PC-3 (cell line): ENCODE measurements around the gene TOX3.

ENCODE experiments used
- EZH2 ChIP-seq: fragments of 300-600 bp; sonication (generic); IDR thresholded peaks from one replicate; pipeline ENCODE4 v1.6.1; 2017; ENCODE audit warnings: antibody characterized with exemption, mild to moderate bottlenecking, low read length; ENCODE audit not compliant: unreplicated experiment
- EZH2phosphoT487 ChIP-seq: fragments of 300-600 bp; sonication (generic); IDR thresholded peaks from 2 replicates; pipeline ENCODE4 v1.6.1; 2018; ENCODE audit warnings: mild to moderate bottlenecking, antibody characterized with exemption, low read length, borderline replicate concordance
- TF ChIP-seq, protein P1 (sequence below): fragments of 300-600 bp; sonication (generic); conservative IDR thresholded peaks from 2 replicates; pipeline ENCODE4 v1.5.1; 2017; ENCODE audit warnings: antibody characterized with exemption, low read depth, mild to moderate bottlenecking, low read length

DNA sequence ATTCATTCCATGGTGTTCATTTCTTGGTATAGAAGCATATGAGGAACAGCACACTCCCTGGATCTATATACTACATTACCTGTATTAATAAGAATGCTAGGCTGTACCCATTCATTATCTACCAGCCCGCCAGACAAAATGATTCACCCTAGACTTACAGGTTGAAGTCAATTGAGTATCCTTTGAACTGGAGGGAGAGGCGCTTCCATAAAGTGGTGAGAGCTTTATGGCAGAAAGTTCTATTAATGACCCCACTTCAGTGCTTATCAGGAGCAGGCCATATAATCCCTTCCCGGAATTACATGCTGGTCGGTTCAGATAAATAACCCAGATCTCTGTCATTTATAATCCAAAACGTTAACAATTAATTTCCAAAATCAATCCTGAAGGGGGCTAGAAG is 44.5 kb upstream of the TOX3 start:
- TF ChIP-seq, protein P1, sequence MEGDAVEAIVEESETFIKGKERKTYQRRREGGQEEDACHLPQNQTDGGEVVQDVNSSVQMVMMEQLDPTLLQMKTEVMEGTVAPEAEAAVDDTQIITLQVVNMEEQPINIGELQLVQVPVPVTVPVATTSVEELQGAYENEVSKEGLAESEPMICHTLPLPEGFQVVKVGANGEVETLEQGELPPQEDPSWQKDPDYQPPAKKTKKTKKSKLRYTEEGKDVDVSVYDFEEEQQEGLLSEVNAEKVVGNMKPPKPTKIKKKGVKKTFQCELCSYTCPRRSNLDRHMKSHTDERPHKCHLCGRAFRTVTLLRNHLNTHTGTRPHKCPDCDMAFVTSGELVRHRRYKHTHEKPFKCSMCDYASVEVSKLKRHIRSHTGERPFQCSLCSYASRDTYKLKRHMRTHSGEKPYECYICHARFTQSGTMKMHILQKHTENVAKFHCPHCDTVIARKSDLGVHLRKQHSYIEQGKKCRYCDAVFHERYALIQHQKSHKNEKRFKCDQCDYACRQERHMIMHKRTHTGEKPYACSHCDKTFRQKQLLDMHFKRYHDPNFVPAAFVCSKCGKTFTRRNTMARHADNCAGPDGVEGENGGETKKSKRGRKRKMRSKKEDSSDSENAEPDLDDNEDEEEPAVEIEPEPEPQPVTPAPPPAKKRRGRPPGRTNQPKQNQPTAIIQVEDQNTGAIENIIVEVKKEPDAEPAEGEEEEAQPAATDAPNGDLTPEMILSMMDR: no peak
- no peak for TF ChIP-seq EZH2
- no peak for TF ChIP-seq EZH2phosphoT487
